K562 (cell line): ENCODE results near the gene DUSP5. TPM values are rescaled to one million over a fixed set of nuclear protein-coding genes. Genes with fewer than 3 reads are reported as not detected.

Source experiments
- ARHGAP35 ChIP-seq: fragments of 450-650 bp; IDR thresholded peaks from 2 replicates; pipeline ENCODE4 v1.6.1; 2018; ENCODE audit not compliant: partially characterized antibody
- CHCHD3 ChIP-seq: fragments of 250-450 bp; sonication (Bioruptor Pico); IDR thresholded peaks from 2 replicates; pipeline ENCODE4 v2.1.2; 2022; ENCODE audit warnings: mild to moderate bottlenecking
- E2F1 ChIP-seq: sonication (generic); formaldehyde crosslinking; IDR thresholded peaks from 2 replicates; pipeline ENCODE4 v1.8.1; 2023; ENCODE audit warnings: mild to moderate bottlenecking, missing genetic modification reagents, moderate library complexity
- GABPA ChIP-seq: fragments of 200-800 bp; sonication (Bioruptor generic); conservative IDR thresholded peaks from 2 replicates; pipeline ENCODE4 v1.6.1; 2016; ENCODE audit warnings: low read depth, missing genetic modification characterization, missing compliant biosample characterization
- HBP1 ChIP-seq: fragments of 450-650 bp; formaldehyde crosslinking; IDR thresholded peaks from 2 replicates; pipeline ENCODE4 v1.4.0; 2022; ENCODE audit warnings: missing genetic modification characterization
- HMBOX1 ChIP-seq: sonication (generic); IDR thresholded peaks from 2 replicates; pipeline ENCODE4 v1.6.1; 2016
- HNRNPH1 ChIP-seq: fragments of 200-400 bp; formaldehyde crosslinking; optimal IDR thresholded peaks from 2 replicates; pipeline ENCODE3; 2017; ENCODE audit warnings: low read depth, mild to moderate bottlenecking, low read length, moderate library complexity
- HNRNPK ChIP-seq: fragments of 200-400 bp; formaldehyde crosslinking; IDR thresholded peaks from one replicate; pipeline ENCODE4 v1.6.1; 2018; ENCODE audit warnings: mild to moderate bottlenecking, low read depth, low read length; ENCODE audit not compliant: poor library complexity, severe bottlenecking
- ID3 ChIP-seq, 2 experiments: fragments of 250-450 bp in 1 of 2; fragments of 450-650 bp in 1 of 2; sonication (Bioruptor Pico) in 1 of 2; IDR thresholded peaks; 2 replicates each; pipeline versions ENCODE4 v1.6.1 to v1.8.0; 2016 to 2021; ENCODE audit warnings: mild to moderate bottlenecking in 2 of 2, moderate library complexity in 2 of 2, missing compliant biosample characterization in 1 of 2, missing genetic modification characterization in 1 of 2
- JUND ChIP-seq, 2 experiments: IDR thresholded peaks; 2 replicates in 1 of 2; 3 replicates in 1 of 2; pipeline ENCODE4 v1.6.1; 2011; ENCODE audit warnings: borderline replicate concordance in 2 of 2, low read depth in 2 of 2, low read length in 2 of 2, improper control_type of control experiment in 1 of 2, missing biosample characterization in 1 of 2, missing genetic modification characterization in 1 of 2, missing genetic modification reagents in 1 of 2
- NR1H2 ChIP-seq: sonication (generic); formaldehyde crosslinking; IDR thresholded peaks from 2 replicates; pipeline ENCODE4 v1.4.0; 2020; ENCODE audit warnings: mild to moderate bottlenecking, missing genetic modification reagents
- POLR2B ChIP-seq: fragments of 450-650 bp; IDR thresholded peaks from 2 replicates; pipeline ENCODE4 v1.6.1; 2018; ENCODE audit warnings: low read depth; ENCODE audit not compliant: partially characterized antibody
- RUNX1 ChIP-seq: sonication (generic); IDR thresholded peaks from 2 replicates; pipeline ENCODE4 v1.6.1; 2016; ENCODE audit warnings: antibody characterized with exemption, low read depth
- SMARCC2 ChIP-seq: fragments of 450-650 bp; IDR thresholded peaks from 2 replicates; pipeline ENCODE4 v1.6.1; 2017; ENCODE audit warnings: antibody characterized with exemption, moderate library complexity, mild to moderate bottlenecking, low read depth
- ZFPM2 ChIP-seq: fragments of 250-450 bp; sonication (Bioruptor Pico); IDR thresholded peaks from 2 replicates; pipeline ENCODE4 v1.5.1; 2022; ENCODE audit warnings: mild to moderate bottlenecking
- ZMIZ1 ChIP-seq, 2 experiments: fragments of 150-350 bp in 1 of 2; IDR thresholded peaks; 2 replicates each; pipeline ENCODE4 v1.6.1; 2012 to 2016; ENCODE audit warnings: low read depth in 2 of 2, low read length in 2 of 2, mild to moderate bottlenecking in 1 of 2, moderate library complexity in 1 of 2
- polyA plus RNA-seq, 8 experiments: library from polyadenylated mRNA; depleted of rRNA in 4 of 8; stranded (reverse) in 5 of 8; unstranded in 3 of 8; fragments of >200 nt; fragmentation: Nextera tagmentation in 2 of 8; fragmentation: Illumina TruSeq in 1 of 8; extraction: Ambion mirVana in 2 of 8; extraction: Trizol in 1 of 8; gene quantifications; 2 replicates each; pipeline versions ENCODE4 v1.2.1 to v1.2.3, GENCODE V29; 2011 to 2014; ENCODE audit warnings: inconsistent platforms in 1 of 8, missing spikeins in 1 of 8
- total RNA-seq, 7 experiments: library from RNA; depleted of rRNA in 6 of 7; stranded (reverse); fragments of >200 nt in 6 of 7; fragmentation: Illumina TruSeq in 2 of 7; extraction: Trizol in 2 of 7; gene quantifications; 2 replicates each; pipeline versions ENCODE4 v1.2.1 to v1.2.3, GENCODE V29; 2011 to 2021; ENCODE audit warnings: low replicate concordance in 1 of 7

The DUSP5 gene
- total and polyA plus RNA-seq, 9 of the 15 experiments (the other 6 are each of a cell fraction or from before 2014, with no cell fraction given), result 0.49 to 3.4 (median 2.0) TPM

- TF ChIP-seq HNRNPH1 (no peak), HMBOX1 (peak; percentile 44; the same call in 1 of the 2 replicates), HNRNPK (no peak), HBP1 (no peak), ZMIZ1 (IDR thresholded peaks at IDR 0.05; ENCODE audit: low read depth in 2 of 2, low read length in 2 of 2) (no peak), NR1H2 (CRISPR knock-in tag) (no peak), GABPA (tag) (peak; percentile 50; the same call in 1 of the 2 replicates), RUNX1 (no peak), E2F1 (CRISPR knock-in tag) (no peak), POLR2B (no peak), ZFPM2 (no peak), JUND (IDR thresholded peaks at IDR 0.05; ENCODE audit: borderline replicate concordance, low read depth, low read length) (peak; percentile 98), JUND (tag; IDR thresholded peaks at IDR 0.05; ENCODE audit: borderline replicate concordance, low read depth, low read length) (peak; percentile 96; the same call in 2 of the 3 replicates), ARHGAP35 (no peak), ID3 (CRISPR knock-in tag; IDR thresholded peaks at IDR 0.05) (no peak), ID3 (tag; IDR thresholded peaks at IDR 0.05) (0 out of 2 replicates have a peak, but pooled peaks have one; percentile 32), CHCHD3 (no peak), SMARCC2 (peak; percentile 52; the same call in 1 of the 2 replicates)
Observed at GRCh38 chr10:110501142-110501937, 3.6 kb downstream of the DUSP5 start (continued).
